IMR-90 (cell line): ENCODE results near the gene STRA6. TPM values are rescaled to one million over a fixed set of nuclear protein-coding genes. Genes with fewer than 3 reads are reported as not detected.

Experiments
- ATAC-seq: fragments of 200-7000 bp; cut with Tn5 transposase; 2 replicates; pipeline ENCODE4 v1.9.1; 2020; ENCODE audit warnings: low read depth, mild to moderate bottlenecking, moderate library complexity
- BruUV-seq: library from RNA; stranded (reverse); fragments of 400-500 nt; replicated peaks from 2 replicates; lab custom pipeline; 2021; lab: Mats Ljungman, UMichigan
- CTCF ChIA-PET: fragments of 300-600 bp; formaldehyde crosslinking; extraction: SDS; loops from one replicate; lab custom pipeline; 2021; ENCODE audit warnings: antibody characterized with exemption; lab: Yijun Ruan, JAX
- POLR2A ChIA-PET: fragments of 300-600 bp; sonication (Branson Sonifier 250); formaldehyde crosslinking; loops from one replicate; lab custom pipeline; 2022; ENCODE audit warnings: antibody characterized with exemption; ENCODE audit not compliant: unreplicated experiment; lab: Charles Lee
- DNase-seq: peaks from one replicate; pipeline ENCODE4 v3.0.0; 2013
- H2AFZ ChIP-seq: replicated peaks from 2 replicates; pipeline ENCODE3; 2013; ENCODE audit warnings: low read length, mild to moderate bottlenecking; ENCODE audit not compliant: poor library complexity
- H2AK5ac ChIP-seq: 2 replicates; pipeline ENCODE4 v1.6.1; 2013; ENCODE audit warnings: low read depth, low read length, inconsistent platforms
- H2AK9ac ChIP-seq: replicated peaks from 2 replicates; pipeline ENCODE3; 2013; ENCODE audit warnings: mild to moderate bottlenecking, low read depth, low read length, moderate library complexity; ENCODE audit not compliant: poor library complexity
- H2BK120ac ChIP-seq: 2 replicates; pipeline ENCODE4 v1.6.1; 2013; ENCODE audit warnings: low read depth, low read length, inconsistent platforms
- H2BK15ac ChIP-seq: 3 replicates; pipeline ENCODE4 v1.6.1; 2013; ENCODE audit warnings: low read depth, low read length, inconsistent platforms
- H2BK20ac ChIP-seq: 2 replicates; pipeline ENCODE4 v1.6.1; 2013; ENCODE audit warnings: low read depth, mild to moderate bottlenecking, inconsistent platforms, low read length, moderate library complexity
- H2BK5ac ChIP-seq: 2 replicates; pipeline ENCODE4 v1.6.1; 2013; ENCODE audit warnings: mild to moderate bottlenecking, low read depth, low read length, inconsistent platforms; ENCODE audit not compliant: poor library complexity, severe bottlenecking
- H3K14ac ChIP-seq: replicated peaks from 2 replicates; pipeline ENCODE4 v1.6.1; 2013; ENCODE audit warnings: low read depth, low read length, inconsistent platforms
- H3K18ac ChIP-seq: 2 replicates; pipeline ENCODE4 v1.6.1; 2013; ENCODE audit warnings: low read depth, low read length, control low read depth
- H3K23ac ChIP-seq: 2 replicates; pipeline ENCODE4 v1.6.1; 2013; ENCODE audit warnings: low read depth, low read length, inconsistent platforms
- H3K27ac ChIP-seq: 2 replicates; pipeline ENCODE4 v1.5.1; 2013; ENCODE audit warnings: mild to moderate bottlenecking, control low read depth, low read length; ENCODE audit not compliant: insufficient read depth
- H3K27me3 ChIP-seq: 2 replicates; pipeline ENCODE4 v1.6.1; 2013; ENCODE audit warnings: low read length; ENCODE audit not compliant: control insufficient read depth, insufficient read depth
- H3K36me3 ChIP-seq: 2 replicates; pipeline ENCODE4 v1.6.1; 2013; ENCODE audit warnings: low read length, mixed read lengths; ENCODE audit not compliant: control insufficient read depth, insufficient read depth
- H3K4ac ChIP-seq: 2 replicates; pipeline ENCODE4 v1.6.1; 2013; ENCODE audit warnings: low read depth, low read length, inconsistent platforms
- H3K4me1 ChIP-seq: 2 replicates; pipeline ENCODE4 v1.6.1; 2013; ENCODE audit warnings: low read length, mixed read lengths; ENCODE audit not compliant: control insufficient read depth, insufficient read depth
- H3K4me2 ChIP-seq: 2 replicates; pipeline ENCODE4 v1.6.1; 2013; ENCODE audit warnings: low read depth, mild to moderate bottlenecking, control low read depth, low read length, moderate library complexity
- H3K4me3 ChIP-seq: 2 replicates; pipeline ENCODE4 v1.5.1; 2013; ENCODE audit warnings: low read depth, mild to moderate bottlenecking, control low read depth, low read length, moderate library complexity; ENCODE audit not compliant: insufficient read depth
- H3K56ac ChIP-seq: 2 replicates; pipeline ENCODE4 v1.6.1; 2013; ENCODE audit warnings: low read length, inconsistent platforms; ENCODE audit not compliant: insufficient read depth; ENCODE audit errors: extremely low read depth
- H3K79me1 ChIP-seq, 2 experiments: 2 replicates each; pipeline ENCODE4 v1.6.1; 2013; ENCODE audit warnings: low read length in 2 of 2, inconsistent platforms in 1 of 2, low read depth in 1 of 2
- H3K9ac ChIP-seq: 2 replicates; pipeline ENCODE4 v1.6.1; 2013; ENCODE audit warnings: low read depth, low read length, control low read depth
- H3K9me1 ChIP-seq: 2 replicates; pipeline ENCODE4 v1.6.1; 2013; ENCODE audit warnings: low read length, inconsistent platforms; ENCODE audit not compliant: insufficient read depth
- H3K9me3 ChIP-seq: 2 replicates; pipeline ENCODE4 v1.6.1; 2013; ENCODE audit warnings: low read length; ENCODE audit not compliant: control insufficient read depth, insufficient read depth
- H4K20me1 ChIP-seq: 2 replicates; pipeline ENCODE4 v1.6.1; 2013; ENCODE audit warnings: low read length, inconsistent platforms; ENCODE audit not compliant: insufficient read depth
- H4K5ac ChIP-seq: 2 replicates; pipeline ENCODE4 v1.6.1; 2013; ENCODE audit warnings: mild to moderate bottlenecking, low read depth, low read length, control low read depth
- H4K8ac ChIP-seq, 2 experiments: 2 replicates each; pipeline ENCODE4 v1.6.1; 2013; ENCODE audit warnings: low read depth in 2 of 2, low read length in 2 of 2, control low read depth in 1 of 2, inconsistent platforms in 1 of 2
- H4K91ac ChIP-seq: 2 replicates; pipeline ENCODE4 v1.6.1; 2013; ENCODE audit warnings: low read depth, low read length, inconsistent platforms; ENCODE audit not compliant: insufficient read depth
- BHLHE40 ChIP-seq: fragments of 150-350 bp; IDR thresholded peaks from 2 replicates; pipeline ENCODE4 v1.6.1; 2016; ENCODE audit warnings: mild to moderate bottlenecking, low read depth, low read length
- CEBPB ChIP-seq: IDR thresholded peaks from 2 replicates; pipeline ENCODE4 v1.6.1; 2012; ENCODE audit warnings: low read depth, low read length, improper control_type of control experiment
- CHD1 ChIP-seq: IDR thresholded peaks from 2 replicates; pipeline ENCODE4 v1.6.1; 2012; ENCODE audit warnings: low read depth, low read length, improper control_type of control experiment
- ELK1 ChIP-seq: fragments of 150-350 bp; IDR thresholded peaks from 2 replicates; pipeline ENCODE4 v1.6.1; 2016; ENCODE audit warnings: low read depth, mild to moderate bottlenecking, low read length, moderate library complexity, borderline replicate concordance
- FOS ChIP-seq: fragments of 150-350 bp; IDR thresholded peaks from 2 replicates; pipeline ENCODE4 v1.6.1; 2016; ENCODE audit warnings: low read depth, low read length
- MAFK ChIP-seq: IDR thresholded peaks from 2 replicates; pipeline ENCODE4 v1.6.1; 2012; ENCODE audit warnings: low read depth, low read length, improper control_type of control experiment
- MXI1 ChIP-seq: IDR thresholded peaks from 2 replicates; pipeline ENCODE4 v1.6.1; 2012; ENCODE audit warnings: low read depth, mild to moderate bottlenecking, low read length, moderate library complexity, borderline replicate concordance
- NFE2L2 ChIP-seq: fragments of 150-350 bp; IDR thresholded peaks from 2 replicates; pipeline ENCODE4 v1.6.1; 2016; ENCODE audit warnings: low read depth, mild to moderate bottlenecking, low read length
- POLR2A ChIP-seq: IDR thresholded peaks from 2 replicates; pipeline ENCODE4 v1.6.1; 2012; ENCODE audit warnings: mild to moderate bottlenecking, low read depth, low read length
- RAD21 ChIP-seq: IDR thresholded peaks from 2 replicates; pipeline ENCODE4 v1.6.1; 2012; ENCODE audit warnings: low read length, improper control_type of control experiment
- RCOR1 ChIP-seq: IDR thresholded peaks from 2 replicates; pipeline ENCODE4 v1.6.1; 2012; ENCODE audit warnings: mild to moderate bottlenecking, low read length, improper control_type of control experiment; ENCODE audit not compliant: insufficient replicate concordance
- RFX5 ChIP-seq: IDR thresholded peaks from 2 replicates; pipeline ENCODE4 v1.8.0; 2012; ENCODE audit warnings: low read depth, mild to moderate bottlenecking, low read length, moderate library complexity
- SMC3 ChIP-seq: fragments of 150-350 bp; IDR thresholded peaks from 2 replicates; pipeline ENCODE4 v1.6.1; 2016; ENCODE audit warnings: low read depth, mild to moderate bottlenecking, antibody characterized with exemption, low read length, moderate library complexity
- USF2 ChIP-seq: fragments of 150-350 bp; IDR thresholded peaks from 2 replicates; pipeline ENCODE4 v1.6.1; 2017; ENCODE audit warnings: mild to moderate bottlenecking, antibody characterized with exemption, low read length, low read depth
- WGBS, 2 experiments: methylation state at CpG; one replicate each; pipeline versions ENCODE4 v1.1.5 to v1.1.7; 2013; ENCODE audit warnings: missing lambda C conversion rate in 2 of 2; ENCODE audit not compliant: insufficient read length in 1 of 2; ENCODE audit errors: extremely low coverage in 2 of 2; 5-methylcytosine and 5-hydroxymethylcytosine counted together
- dilution Hi-C: fragments of 300-500 bp; cut with HindIII; formaldehyde crosslinking; loops from one replicate; pipeline ENCODE4 v1.14.3; 2018; ENCODE audit warnings: low sequenced_read_pairs; ENCODE audit not compliant: unreplicated experiment
- in situ Hi-C: fragments of 300-500 bp; cut with MboI; formaldehyde crosslinking; loops from 3 replicates; pipeline ENCODE4 v1.14.3; 2019; ENCODE audit warnings: low sequenced_read_pairs, inconsistent platforms, mixed read lengths
- intact Hi-C: fragments of 100-400 bp; cut with micrococcal nuclease; formaldehyde crosslinking; loops from 2 replicates; pipeline ENCODE4 v1.10.0; 2022
- polyA plus RNA-seq, 3 experiments: library from polyadenylated mRNA; depleted of rRNA; stranded (reverse); fragments of >200 nt; gene quantifications; 2 replicates each; pipeline ENCODE4 v1.2.3, GENCODE V29; 2012; ENCODE audit warnings: low replicate concordance in 1 of 3
- total RNA-seq: library from RNA; depleted of rRNA; stranded (reverse); fragments of >200 nt; gene quantifications from 2 replicates; pipeline ENCODE4 v1.2.3, GENCODE V29; 2012

Gene STRA6
- total and polyA plus RNA-seq, 2 of the 4 experiments (the other 2 are of a cell fraction) = 0.17 TPM; not detected in 1

GRCh38 chr15:74159773-74160172 is 42.8 kb downstream of the STRA6 start:
- Histone ChIP-seq H3K9me1 (no peaks in the 10 kb centered on the region), H3K36me3 (no peaks in the 10 kb centered on the region), H4K20me1 (no peaks in the 10 kb centered on the region), H3K27me3 (peaks cover 53% of the 10 kb centered on the region), H4K8ac (no peak overlapping the region), H3K4me1 (peaks cover 2% of the 10 kb centered on the region; the same call in 1 of the 2 replicates), H2BK15ac (no peak overlapping the region), H2BK20ac (no peak overlapping the region), H3K9ac (no peak overlapping the region), H3K18ac (no peak overlapping the region), H3K56ac (no peak overlapping the region), H3K79me1 (no peaks in the 10 kb centered on the region), H2BK120ac (no peak overlapping the region), H4K5ac (no peak overlapping the region), H3K27ac (no peak overlapping the region), H3K9me3 (no peaks in the 10 kb centered on the region), H2AK9ac (no peak overlapping the region), H3K4me2 (no peak overlapping the region), H4K91ac (no peak overlapping the region), H3K23ac (no peak overlapping the region), H3K4me3 (no peak overlapping the region), H2AFZ (no peak overlapping the region), H3K14ac (no peak overlapping the region), H2AK5ac (no peak overlapping the region), H2BK5ac (no peak overlapping the region), H3K4ac (no peak overlapping the region)
- ATAC-seq (no peak), DNase-seq (no peak)
- dilution Hi-C loops = no loop called here
- no CpG with 5 or more reads among the region's 1 CpG for WGBS, 2 experiments
- POLR2A ChIA-PET = no interaction called here
- in situ Hi-C loops = no loop called here
- TF ChIP-seq FOS = no peak
- no peak for TF ChIP-seq ELK1
- TF ChIP-seq RAD21 = no peak
- TF ChIP-seq MXI1 = no peak
- TF ChIP-seq NFE2L2 = no peak
- no peak for TF ChIP-seq MAFK
- no peak for TF ChIP-seq POLR2A
- no peak for TF ChIP-seq RFX5
- no peak for TF ChIP-seq BHLHE40
- no peak for TF ChIP-seq USF2
- TF ChIP-seq SMC3 = no peak
- TF ChIP-seq CEBPB = no peak
- no peak for TF ChIP-seq CHD1
- no peak for TF ChIP-seq RCOR1
- intact Hi-C loops = no loop called here
- BruUV-seq = no TSS peak
- CTCF ChIA-PET = no interaction called here
